Esophagus muscularis mucosa (tissue), 3 donors: ENCODE results near the gene F11.

Source experiments
- EP300 ChIP-seq: sonication (generic); formaldehyde crosslinking; IDR thresholded peaks from one replicate; pipeline ENCODE4 v1.6.1; 2017; ENCODE audit warnings: antibody characterized with exemption
- TF ChIP-seq, protein P1 (sequence below), 3 experiments: fragments of 200-600 bp in 2 of 3; fragments of 450-650 bp in 1 of 3; sonication (generic) in 2 of 3; IDR thresholded peaks; one replicate each; pipeline ENCODE4 v1.5.1; 2017 to 2019; ENCODE audit warnings: antibody characterized with exemption in 3 of 3, mild to moderate bottlenecking in 2 of 3, moderate library complexity in 1 of 3

DNA sequence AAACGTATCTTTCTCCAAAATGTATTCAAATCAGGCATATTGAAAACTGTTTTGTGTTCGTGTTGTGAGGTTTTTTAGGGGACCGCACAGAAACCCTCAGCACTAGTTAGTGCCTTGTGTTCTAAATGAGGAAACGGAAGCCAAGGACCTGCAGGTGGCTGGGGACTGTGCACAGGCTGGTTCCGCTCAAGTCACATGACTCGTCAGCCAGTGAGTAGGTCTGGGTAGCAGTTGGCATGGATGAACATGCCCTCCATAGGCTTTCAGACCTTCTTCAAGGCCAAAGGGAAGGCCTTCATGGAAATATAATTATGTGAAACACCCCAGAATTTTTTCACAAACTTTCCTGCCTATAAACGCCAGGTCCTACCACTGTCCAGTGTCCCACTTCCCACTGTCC, 1.3 kb upstream of the F11 start:
- TF ChIP-seq, protein P1, sequence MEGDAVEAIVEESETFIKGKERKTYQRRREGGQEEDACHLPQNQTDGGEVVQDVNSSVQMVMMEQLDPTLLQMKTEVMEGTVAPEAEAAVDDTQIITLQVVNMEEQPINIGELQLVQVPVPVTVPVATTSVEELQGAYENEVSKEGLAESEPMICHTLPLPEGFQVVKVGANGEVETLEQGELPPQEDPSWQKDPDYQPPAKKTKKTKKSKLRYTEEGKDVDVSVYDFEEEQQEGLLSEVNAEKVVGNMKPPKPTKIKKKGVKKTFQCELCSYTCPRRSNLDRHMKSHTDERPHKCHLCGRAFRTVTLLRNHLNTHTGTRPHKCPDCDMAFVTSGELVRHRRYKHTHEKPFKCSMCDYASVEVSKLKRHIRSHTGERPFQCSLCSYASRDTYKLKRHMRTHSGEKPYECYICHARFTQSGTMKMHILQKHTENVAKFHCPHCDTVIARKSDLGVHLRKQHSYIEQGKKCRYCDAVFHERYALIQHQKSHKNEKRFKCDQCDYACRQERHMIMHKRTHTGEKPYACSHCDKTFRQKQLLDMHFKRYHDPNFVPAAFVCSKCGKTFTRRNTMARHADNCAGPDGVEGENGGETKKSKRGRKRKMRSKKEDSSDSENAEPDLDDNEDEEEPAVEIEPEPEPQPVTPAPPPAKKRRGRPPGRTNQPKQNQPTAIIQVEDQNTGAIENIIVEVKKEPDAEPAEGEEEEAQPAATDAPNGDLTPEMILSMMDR (IDR thresholded peaks at IDR 0.05) = no peak
- TF ChIP-seq EP300 = no peak
